ENCODE results near the gene ZNF701.

DNA sequence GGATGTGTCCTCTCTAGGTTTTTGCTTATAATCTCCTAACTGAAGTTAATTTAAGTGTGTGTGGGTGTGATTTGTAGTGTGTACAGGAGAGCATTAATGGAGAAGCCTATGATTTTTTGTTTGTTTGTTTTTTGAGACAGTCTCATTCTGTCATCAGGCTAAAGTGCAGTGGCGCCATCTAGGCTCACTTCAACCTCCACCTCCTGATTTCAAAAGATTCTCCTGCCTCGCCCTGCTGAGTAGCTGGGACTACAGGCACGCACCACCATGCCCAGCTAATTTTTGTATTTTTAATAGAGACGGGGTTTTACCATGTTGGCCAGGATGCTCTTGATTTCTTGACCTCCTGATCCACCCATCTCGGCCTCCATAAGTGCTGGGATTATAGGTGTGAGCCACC is 20.6 kb downstream of the ZNF701 start:
- TF ChIP-seq CTCF (IDR thresholded peaks at IDR 0.05) (no peak), ETV6 (CRISPR knock-in tag; IDR thresholded peaks at IDR 0.05) (no peak), FOXK1 (CRISPR knock-in tag; IDR thresholded peaks at IDR 0.05) (no peak)

All from WTC11 (cell line).